ENCODE results near the gene THSD7A. TPM values are rescaled to one million over a fixed set of nuclear protein-coding genes. Genes with fewer than 3 reads are reported as not detected.

THSD7A gene
- total RNA-seq, 1 donor from 2014 or later = 3.5 TPM

DNA sequence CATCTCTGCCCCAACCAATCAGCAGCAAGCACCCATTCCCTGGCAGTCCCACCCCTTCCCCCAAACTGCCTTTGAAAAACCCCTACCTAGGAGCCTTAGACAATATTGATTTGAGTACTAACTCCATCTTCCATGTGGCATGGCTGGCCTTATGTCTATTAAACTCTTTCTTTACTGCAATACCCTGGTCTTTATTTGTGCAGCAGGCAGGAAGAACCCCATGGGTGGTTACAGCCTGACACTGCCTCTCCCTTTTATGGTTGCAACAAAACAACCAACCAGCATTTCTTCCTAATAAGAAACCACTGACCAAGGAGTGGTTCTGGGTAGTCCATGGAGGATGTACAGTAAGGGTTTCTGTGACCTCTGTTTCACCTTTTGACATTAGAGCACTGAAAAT, 418.1 kb downstream of the THSD7A start:
- Histone ChIP-seq H4K20me1 (ENCODE audit: insufficient read depth, low read length) (no peaks in the 10 kb centered on the region), H3K9ac (ENCODE audit: low read length) (no peak overlapping the region), H2AFZ (ENCODE audit: low read depth, low read length) (no peak overlapping the region), H3K9me3 (ENCODE audit: insufficient read depth, low read depth, low read length) (peaks cover 3% of the 10 kb centered on the region), H3K4me3 (ENCODE audit: insufficient read depth, low read depth, low read length) (no peak overlapping the region), H3K4me2 (ENCODE audit: low read length) (no peak overlapping the region), H3K27me3 (ENCODE audit: insufficient read depth, low read length) (no peaks in the 10 kb centered on the region), H3K4me1 (ENCODE audit: insufficient read depth, low read length) (no peaks in the 10 kb centered on the region), H3K27ac (ENCODE audit: low read depth, low read length) (no peak overlapping the region), H3K36me3 (ENCODE audit: insufficient read depth, low read length) (no peaks in the 10 kb centered on the region), H3K79me2 (ENCODE audit: insufficient read depth, low read length) (no peaks in the 10 kb centered on the region)
- Mint-ChIP-seq H3K27ac (ENCODE audit: unreplicated experiment) (no peak overlapping the region), H3K36me3 (ENCODE audit: low read depth, unreplicated experiment) (no peaks in the 10 kb centered on the region), H3K9me3 (ENCODE audit: unreplicated experiment) (no peaks in the 10 kb centered on the region), H3K27me3 (ENCODE audit: low read depth, unreplicated experiment) (no peaks in the 10 kb centered on the region), H3K4me3 (ENCODE audit: unreplicated experiment) (no peak overlapping the region), H3K4me1 (ENCODE audit: low read depth, unreplicated experiment) (no peaks in the 10 kb centered on the region)
- TF ChIP-seq CTCF (IDR thresholded peaks at IDR 0.05; ENCODE audit: insufficient read depth, low read depth, low read length) (no peak), EZH2 (IDR thresholded peaks at IDR 0.05; ENCODE audit: insufficient read depth, low read length) (no peak)
- FAIRE-seq = no peak
- no peak for DNase-seq (ENCODE audit: low read depth)

DNA sequence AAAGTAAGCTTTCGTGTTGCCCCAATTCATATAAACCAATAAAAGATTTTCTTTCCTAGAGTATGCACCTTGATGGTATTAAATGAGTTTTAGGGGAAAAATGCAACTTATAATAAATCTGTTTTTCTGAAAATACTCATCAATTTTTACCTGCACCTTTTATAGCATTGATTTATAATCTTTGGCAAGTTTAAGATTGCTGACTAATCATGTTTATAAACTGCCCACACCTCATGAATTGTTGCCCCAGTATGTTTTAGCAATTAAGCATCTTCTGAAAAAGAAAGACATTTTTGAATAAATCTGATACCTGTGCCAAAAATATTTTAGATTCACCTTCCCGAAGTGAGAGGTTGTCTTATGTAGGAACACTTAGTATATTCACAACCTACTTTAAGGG, 420.0 kb downstream of the THSD7A start:
- H3K36me3 ChIP-seq (ENCODE audit: insufficient read depth, low read length) = no peaks in the 10 kb centered on the region
- no peak overlapping the region for H3K4me3 ChIP-seq (ENCODE audit: insufficient read depth, low read depth, low read length)
- H3K9me3 Mint-ChIP-seq (ENCODE audit: unreplicated experiment) = no peaks in the 10 kb centered on the region
- no peak overlapping the region for H2AFZ ChIP-seq (ENCODE audit: low read depth, low read length)
- H3K4me2 ChIP-seq (ENCODE audit: low read length) = no peak overlapping the region
- no peak for FAIRE-seq
- H3K4me3 Mint-ChIP-seq (ENCODE audit: unreplicated experiment) = no peak overlapping the region
- no peaks in the 10 kb centered on the region for H3K4me1 ChIP-seq (ENCODE audit: insufficient read depth, low read length)
- no peak overlapping the region for H3K27ac ChIP-seq (ENCODE audit: low read depth, low read length)
- no peaks in the 10 kb centered on the region for H3K79me2 ChIP-seq (ENCODE audit: insufficient read depth, low read length)
- no peak for DNase-seq (ENCODE audit: low read depth)
- no peak overlapping the region for H3K9ac ChIP-seq (ENCODE audit: low read length)
- H3K4me1 Mint-ChIP-seq (ENCODE audit: low read depth, unreplicated experiment) = no peaks in the 10 kb centered on the region
- no peak overlapping the region for H3K27ac Mint-ChIP-seq (ENCODE audit: unreplicated experiment)
- H3K27me3 ChIP-seq (ENCODE audit: insufficient read depth, low read length) = no peaks in the 10 kb centered on the region
- no peaks in the 10 kb centered on the region for H4K20me1 ChIP-seq (ENCODE audit: insufficient read depth, low read length)
- peaks cover 3% of the 10 kb centered on the region for H3K9me3 ChIP-seq (ENCODE audit: insufficient read depth, low read depth, low read length)
- TF ChIP-seq EZH2 (IDR thresholded peaks at IDR 0.05; ENCODE audit: insufficient read depth, low read length) = no peak
- TF ChIP-seq CTCF (IDR thresholded peaks at IDR 0.05; ENCODE audit: insufficient read depth, low read depth, low read length) = no peak
- no peaks in the 10 kb centered on the region for H3K36me3 Mint-ChIP-seq (ENCODE audit: low read depth, unreplicated experiment)
- no peaks in the 10 kb centered on the region for H3K27me3 Mint-ChIP-seq (ENCODE audit: low read depth, unreplicated experiment)

- H3K9ac ChIP-seq (ENCODE audit: low read length) = no peak overlapping the region
- no peaks in the 10 kb centered on the region for H3K36me3 ChIP-seq (ENCODE audit: insufficient read depth, low read length)
- Mint-ChIP-seq H3K36me3 (ENCODE audit: low read depth, unreplicated experiment) (no peaks in the 10 kb centered on the region), H3K4me1 (ENCODE audit: low read depth, unreplicated experiment) (no peaks in the 10 kb centered on the region), H3K27me3 (ENCODE audit: low read depth, unreplicated experiment) (no peaks in the 10 kb centered on the region), H3K9me3 (ENCODE audit: unreplicated experiment) (no peaks in the 10 kb centered on the region), H3K27ac (ENCODE audit: unreplicated experiment) (no peak overlapping the region), H3K4me3 (ENCODE audit: unreplicated experiment) (no peak overlapping the region)
- H3K27me3 ChIP-seq (ENCODE audit: insufficient read depth, low read length) = no peaks in the 10 kb centered on the region
- H3K4me2 ChIP-seq (ENCODE audit: low read length) = no peak overlapping the region
- FAIRE-seq (no peak), DNase-seq (ENCODE audit: low read depth) (no peak)
- no peaks in the 10 kb centered on the region for H3K4me1 ChIP-seq (ENCODE audit: insufficient read depth, low read length)
- no peaks in the 10 kb centered on the region for H4K20me1 ChIP-seq (ENCODE audit: insufficient read depth, low read length)
- TF ChIP-seq EZH2 (IDR thresholded peaks at IDR 0.05; ENCODE audit: insufficient read depth, low read length) (no peak), CTCF (IDR thresholded peaks at IDR 0.05; ENCODE audit: insufficient read depth, low read depth, low read length) (no peak)
- H2AFZ ChIP-seq (ENCODE audit: low read depth, low read length) = no peak overlapping the region
- H3K4me3 ChIP-seq (ENCODE audit: insufficient read depth, low read depth, low read length) = no peak overlapping the region
- no peaks in the 10 kb centered on the region for H3K79me2 ChIP-seq (ENCODE audit: insufficient read depth, low read length)
- H3K27ac ChIP-seq (ENCODE audit: low read depth, low read length) = no peak overlapping the region
- H3K9me3 ChIP-seq (ENCODE audit: insufficient read depth, low read depth, low read length) = peaks cover 3% of the 10 kb centered on the region
Observed at GRCh38 chr7:11410656-11411644, 421.0 kb downstream of the THSD7A start.
